ENCODE measurements around the gene VAPA. TPM values are rescaled to one million over a fixed set of nuclear protein-coding genes. Genes with fewer than 3 reads are reported as not detected.

Gene VAPA
- total and polyA plus RNA-seq, 7 donors, result 181 to 336 (median 263) TPM

DNA sequence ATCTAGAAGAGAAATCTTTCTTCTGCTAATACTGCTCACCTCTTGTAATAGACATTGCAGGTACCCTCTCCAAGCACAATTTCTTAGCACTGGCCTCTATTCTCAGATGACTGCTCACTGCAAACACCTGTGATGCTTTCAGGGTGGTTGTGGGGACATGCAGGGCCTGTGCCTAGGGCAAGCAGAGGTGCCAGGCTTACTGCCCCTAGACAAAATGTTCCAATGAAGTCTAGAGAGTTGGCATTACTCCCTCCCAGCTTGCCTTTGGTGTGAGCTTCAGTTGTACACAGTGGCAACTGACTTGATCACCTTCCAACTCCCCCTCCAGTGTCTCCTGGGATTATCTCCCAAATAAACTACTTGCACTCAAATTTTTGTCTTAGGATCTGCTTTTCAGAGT, 41.0 kb upstream of the VAPA start:
- H3K4me3 ChIP-seq, result no peak overlapping the region
- TF ChIP-seq POLR2A (IDR thresholded peaks at IDR 0.05), result no peak
- TF ChIP-seq POLR2AphosphoS5 (IDR thresholded peaks at IDR 0.05), result no peak
- TF ChIP-seq, protein P1, sequence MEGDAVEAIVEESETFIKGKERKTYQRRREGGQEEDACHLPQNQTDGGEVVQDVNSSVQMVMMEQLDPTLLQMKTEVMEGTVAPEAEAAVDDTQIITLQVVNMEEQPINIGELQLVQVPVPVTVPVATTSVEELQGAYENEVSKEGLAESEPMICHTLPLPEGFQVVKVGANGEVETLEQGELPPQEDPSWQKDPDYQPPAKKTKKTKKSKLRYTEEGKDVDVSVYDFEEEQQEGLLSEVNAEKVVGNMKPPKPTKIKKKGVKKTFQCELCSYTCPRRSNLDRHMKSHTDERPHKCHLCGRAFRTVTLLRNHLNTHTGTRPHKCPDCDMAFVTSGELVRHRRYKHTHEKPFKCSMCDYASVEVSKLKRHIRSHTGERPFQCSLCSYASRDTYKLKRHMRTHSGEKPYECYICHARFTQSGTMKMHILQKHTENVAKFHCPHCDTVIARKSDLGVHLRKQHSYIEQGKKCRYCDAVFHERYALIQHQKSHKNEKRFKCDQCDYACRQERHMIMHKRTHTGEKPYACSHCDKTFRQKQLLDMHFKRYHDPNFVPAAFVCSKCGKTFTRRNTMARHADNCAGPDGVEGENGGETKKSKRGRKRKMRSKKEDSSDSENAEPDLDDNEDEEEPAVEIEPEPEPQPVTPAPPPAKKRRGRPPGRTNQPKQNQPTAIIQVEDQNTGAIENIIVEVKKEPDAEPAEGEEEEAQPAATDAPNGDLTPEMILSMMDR (IDR thresholded peaks at IDR 0.05), result no peak
- no peak overlapping the region for H3K27ac ChIP-seq
- H3K9me3 ChIP-seq, result no peaks in the 10 kb centered on the region
- no peaks in the 10 kb centered on the region for H3K27me3 ChIP-seq
- intact Hi-C loops (cut with DNase I), result no loop called here
- peaks cover 0 to 20% (median 9%) of the 10 kb centered on the region in 4 donors for H3K4me1 ChIP-seq
- no peaks in the 10 kb centered on the region for H3K36me3 ChIP-seq
- DNase-seq, result no peak

GRCh38 chr18:9874728-9875127, 39.1 kb upstream of the VAPA start:
- WGBS, 2 donors, result 85 to 94% methylated on average over 1 of the region's 1 CpG
- no peaks in the 10 kb centered on the region for H3K27me3 ChIP-seq

DNA sequence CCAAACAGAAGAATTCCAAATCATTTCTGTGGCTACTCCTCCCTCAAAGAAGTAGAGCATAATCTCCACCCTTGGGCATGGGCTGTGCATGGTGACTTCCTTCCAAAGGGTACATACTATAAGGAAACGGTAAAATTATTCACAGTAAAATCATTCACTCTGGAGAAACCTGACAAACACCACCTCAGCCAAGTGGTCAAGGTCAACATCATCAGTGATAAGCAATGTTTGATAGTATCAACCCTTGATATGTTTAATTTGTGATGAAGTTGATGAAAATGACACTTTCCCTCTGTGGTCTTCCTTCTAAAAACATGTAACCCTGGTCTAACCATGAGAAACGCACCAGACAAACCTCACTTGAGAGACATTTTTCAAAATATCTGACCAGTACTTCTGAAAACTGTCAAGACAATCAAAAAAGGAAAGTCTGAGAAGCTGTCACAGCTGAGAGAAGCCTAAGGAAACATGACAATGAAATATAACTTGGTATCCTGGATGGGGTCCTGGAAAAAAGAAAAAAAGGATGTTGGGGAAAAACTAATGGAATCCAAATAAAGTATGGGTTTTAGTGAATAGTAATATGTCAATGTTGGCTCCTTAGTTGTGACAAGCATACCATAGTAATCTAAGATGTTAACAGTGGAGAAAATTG, 37.5 kb upstream of the VAPA start:
- intact Hi-C loops (cut with DNase I), result no loop called here

More at GRCh38 chr18:9874728-9875127, 39.1 kb upstream of the VAPA start:
- no peak for DNase-seq
- TF ChIP-seq, protein P1 (IDR thresholded peaks at IDR 0.05), result no peak
- Histone ChIP-seq H3K4me1 (peaks cover 0 to 8% (median 4%) of the 10 kb centered on the region in 4 donors), H3K9me3 (no peaks in the 10 kb centered on the region), H3K4me3 (no peak overlapping the region), H3K36me3 (no peaks in the 10 kb centered on the region), H3K27ac (no peak overlapping the region)
- intact Hi-C loops (cut with DNase I), result no loop called here

DNA sequence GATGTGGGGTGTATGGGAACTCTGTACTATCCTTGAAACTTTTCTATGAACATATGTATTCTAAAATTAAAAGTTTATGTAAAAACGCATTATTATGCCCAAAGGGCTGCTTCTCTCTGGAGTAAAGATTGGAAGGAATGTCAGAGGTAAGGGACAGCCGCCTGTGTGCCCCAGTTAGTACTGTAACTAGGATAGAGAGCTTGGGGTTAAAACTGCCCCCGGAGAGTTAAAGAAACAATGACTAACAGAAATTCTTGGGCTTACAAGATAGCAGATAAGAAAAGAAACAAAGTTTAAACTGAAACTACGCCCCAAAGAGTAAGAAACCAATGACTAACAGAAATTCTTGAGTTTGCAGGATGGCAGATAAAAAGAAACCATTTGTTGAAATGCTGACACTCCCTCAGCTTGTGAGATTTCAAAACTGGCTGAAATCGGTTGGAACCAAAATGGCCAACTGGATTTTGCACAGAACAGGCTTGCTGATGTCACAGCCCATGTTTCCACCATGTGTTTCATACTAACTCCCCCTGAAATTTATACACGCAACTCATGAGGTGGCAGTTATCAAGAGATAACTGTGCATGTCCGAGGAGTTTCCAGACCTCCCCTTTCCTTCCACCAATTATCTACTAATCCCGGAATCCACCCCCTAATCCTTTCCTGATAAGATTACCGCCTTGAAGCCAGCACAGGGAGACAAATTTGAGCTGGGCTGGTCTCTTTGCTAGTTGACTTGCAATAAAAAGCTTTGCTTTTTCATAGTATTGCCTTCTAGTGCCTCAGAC, 36.8 kb upstream of the VAPA start:
- WGBS, 2 donors, result 57 to 69% methylated on average over 9 of the region's 9 CpGs
- H3K4me3 ChIP-seq, result peak overlapping the region in 1 of 4 donors; percentile 7
- peaks cover 0 to 4% (median 0%) of the 10 kb centered on the region in 4 donors for H3K4me1 ChIP-seq
- H3K9me3 ChIP-seq, result no peaks in the 10 kb centered on the region
- no peaks in the 10 kb centered on the region for H3K36me3 ChIP-seq
- DNase-seq, result no peak
- peak overlapping the region; percentile 33 to 50 (median 42) for H3K27ac ChIP-seq
- no peaks in the 10 kb centered on the region for H3K27me3 ChIP-seq
- no peak for TF ChIP-seq EP300 (IDR thresholded peaks at IDR 0.05)
- TF ChIP-seq POLR2AphosphoS5 (IDR thresholded peaks at IDR 0.05), result peak in 2 of 4 donors; percentile 17 to 48
- intact Hi-C loops (cut with DNase I), result no loop called here

More for the DNA sequence above, 37.5 kb upstream of the VAPA start:
- Histone ChIP-seq H3K9me3 (no peaks in the 10 kb centered on the region), H3K27ac (peak overlapping the region; percentile 33 to 50 (median 42)), H3K4me1 (no peaks in the 10 kb centered on the region), H3K4me3 (no peak overlapping the region), H3K36me3 (no peaks in the 10 kb centered on the region), H3K27me3 (no peaks in the 10 kb centered on the region)
- DNase-seq, result no peak
- TF ChIP-seq, protein P1 (IDR thresholded peaks at IDR 0.05), result no peak
- TF ChIP-seq POLR2A (IDR thresholded peaks at IDR 0.05), result no peak
- no peak for TF ChIP-seq EP300 (IDR thresholded peaks at IDR 0.05)
- TF ChIP-seq POLR2AphosphoS5 (IDR thresholded peaks at IDR 0.05), result no peak
- WGBS, 2 donors, result 61 to 82% methylated on average over 2 of the region's 2 CpGs

DNA sequence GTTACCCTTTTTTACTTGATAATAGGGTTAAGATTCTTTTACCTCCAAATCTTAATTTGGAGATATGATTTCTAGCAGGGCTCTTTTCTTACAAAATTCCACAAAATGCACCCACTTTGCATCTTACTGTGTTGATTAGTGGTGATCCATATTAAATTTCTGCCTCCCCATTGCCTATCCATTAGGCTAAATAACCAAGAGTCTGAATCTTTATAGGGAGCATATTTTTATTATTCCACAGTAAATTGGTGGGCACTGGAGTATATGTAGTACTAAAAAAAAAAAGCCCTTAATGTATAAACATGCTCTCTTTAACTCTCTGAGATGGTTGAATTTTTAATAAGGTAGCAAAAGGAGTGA, 36.2 kb upstream of the VAPA start:
- DNase-seq, result no peak
- H3K27ac ChIP-seq, result peak overlapping the region; percentile 4 to 50 (median 42)
- H3K4me3 ChIP-seq, result no peak overlapping the region
- no peaks in the 10 kb centered on the region for H3K27me3 ChIP-seq
- no peak for TF ChIP-seq EP300 (IDR thresholded peaks at IDR 0.05)
- TF ChIP-seq, protein P1 (IDR thresholded peaks at IDR 0.05), result no peak
- no peak for TF ChIP-seq POLR2A (IDR thresholded peaks at IDR 0.05)
- no peak for TF ChIP-seq POLR2AphosphoS5 (IDR thresholded peaks at IDR 0.05)
- intact Hi-C loops (cut with DNase I), result no loop called here
- H3K9me3 ChIP-seq, result no peaks in the 10 kb centered on the region
- no peaks in the 10 kb centered on the region for H3K36me3 ChIP-seq
- peaks cover 0 to 4% (median 2%) of the 10 kb centered on the region in 4 donors for H3K4me1 ChIP-seq

Measured in sigmoid colon (tissue), 7 donors.